ENCODE results near the gene MARK2. TPM values are rescaled to one million over a fixed set of nuclear protein-coding genes. Genes with fewer than 3 reads are reported as not detected.
A peak's percentile ranks its signal among the peaks of the same experiment; 100 is the strongest.

Gene MARK2
- total RNA-seq, 2 experiments from 2014 or later, result 18.4 to 21.0 TPM

GRCh38 chr11:63849691-63850090 lies 10.8 kb downstream of the MARK2 start:
- DNase-seq, result no peak
- ATAC-seq (ENCODE audit: poor library complexity), result no peak
- Mint-ChIP-seq H3K4me1 (ENCODE audit: low read depth) (peaks cover 77% of the 10 kb centered on the region), H3K9me3 (no peaks in the 10 kb centered on the region), H3K27me3 (no peaks in the 10 kb centered on the region), H3K27ac (peak overlapping the region; percentile 81), H3K4me3 (peak overlapping the region; percentile 67), H3K36me3 (ENCODE audit: low read depth) (peaks cover 73% of the 10 kb centered on the region)
- no peaks in the 10 kb centered on the region for H3K27me3 ChIP-seq (ENCODE audit: control insufficient read depth in 1 of 2, insufficient read depth in 2 of 2, low read length in 2 of 2)
- H3K9me3 ChIP-seq (ENCODE audit: control insufficient read depth in 1 of 2, insufficient read depth in 1 of 2, low read length in 2 of 2), result no peaks in the 10 kb centered on the region
- CTCF ChIA-PET, result no interaction called here
- H3K4me1 ChIP-seq (ENCODE audit: insufficient read depth, low read length), result peaks cover 62% of the 10 kb centered on the region
- intact Hi-C loops (cut with DNase I, micrococcal nuclease), result no loop called here
- H3K4me3 ChIP-seq (ENCODE audit: low read length), result no peak overlapping the region
- no peak overlapping the region for H3K27ac ChIP-seq (ENCODE audit: low read depth in 1 of 2, low read length in 2 of 2)
- TF ChIP-seq, protein P1, sequence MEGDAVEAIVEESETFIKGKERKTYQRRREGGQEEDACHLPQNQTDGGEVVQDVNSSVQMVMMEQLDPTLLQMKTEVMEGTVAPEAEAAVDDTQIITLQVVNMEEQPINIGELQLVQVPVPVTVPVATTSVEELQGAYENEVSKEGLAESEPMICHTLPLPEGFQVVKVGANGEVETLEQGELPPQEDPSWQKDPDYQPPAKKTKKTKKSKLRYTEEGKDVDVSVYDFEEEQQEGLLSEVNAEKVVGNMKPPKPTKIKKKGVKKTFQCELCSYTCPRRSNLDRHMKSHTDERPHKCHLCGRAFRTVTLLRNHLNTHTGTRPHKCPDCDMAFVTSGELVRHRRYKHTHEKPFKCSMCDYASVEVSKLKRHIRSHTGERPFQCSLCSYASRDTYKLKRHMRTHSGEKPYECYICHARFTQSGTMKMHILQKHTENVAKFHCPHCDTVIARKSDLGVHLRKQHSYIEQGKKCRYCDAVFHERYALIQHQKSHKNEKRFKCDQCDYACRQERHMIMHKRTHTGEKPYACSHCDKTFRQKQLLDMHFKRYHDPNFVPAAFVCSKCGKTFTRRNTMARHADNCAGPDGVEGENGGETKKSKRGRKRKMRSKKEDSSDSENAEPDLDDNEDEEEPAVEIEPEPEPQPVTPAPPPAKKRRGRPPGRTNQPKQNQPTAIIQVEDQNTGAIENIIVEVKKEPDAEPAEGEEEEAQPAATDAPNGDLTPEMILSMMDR (IDR thresholded peaks at IDR 0.05), result no peak
- H3K36me3 ChIP-seq (ENCODE audit: insufficient read depth, low read length), result peaks cover 21% of the 10 kb centered on the region
- POLR2A ChIA-PET, result interaction anchor here (0.8 kb wide), 1 partner anchor 20 kb away, joined by 3 read pairs; no protein-coding TSS in a partner anchor

DNA sequence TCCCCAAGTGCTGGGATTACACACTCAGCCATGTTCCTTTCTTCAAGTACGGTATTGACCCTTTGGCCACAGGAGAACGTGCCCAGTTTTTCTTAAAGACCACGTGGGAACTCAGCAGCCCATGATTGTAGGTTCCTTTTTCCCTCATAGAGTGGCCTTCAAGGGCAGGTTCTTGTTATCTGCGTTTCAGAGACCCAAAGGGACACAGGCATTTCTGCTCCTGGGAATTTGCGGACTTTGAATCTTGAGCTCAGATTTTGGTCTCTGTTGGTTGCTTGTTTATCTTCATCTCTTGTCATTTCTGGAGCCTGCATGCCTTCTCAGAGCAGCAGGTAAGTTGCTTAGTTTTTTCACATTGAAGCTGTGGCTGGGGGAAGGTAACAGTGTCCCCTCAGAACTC lies 12.0 kb downstream of the MARK2 start:
- Mint-ChIP-seq H3K4me1 (ENCODE audit: low read depth) (peaks cover 75% of the 10 kb centered on the region), H3K27me3 (no peaks in the 10 kb centered on the region), H3K9me3 (no peaks in the 10 kb centered on the region), H3K36me3 (ENCODE audit: low read depth) (peaks cover 69% of the 10 kb centered on the region), H3K27ac (peak overlapping the region; percentile 81), H3K4me3 (no peak overlapping the region)
- DNase-seq (no peak), ATAC-seq (ENCODE audit: poor library complexity) (no peak)
- peaks cover 57% of the 10 kb centered on the region for H3K4me1 ChIP-seq (ENCODE audit: insufficient read depth, low read length)
- H3K4me3 ChIP-seq (ENCODE audit: low read length), result peak overlapping the region; percentile 4
- no peaks in the 10 kb centered on the region for H3K27me3 ChIP-seq (ENCODE audit: control insufficient read depth in 1 of 2, insufficient read depth in 2 of 2, low read length in 2 of 2)
- H3K9me3 ChIP-seq (ENCODE audit: control insufficient read depth in 1 of 2, insufficient read depth in 1 of 2, low read length in 2 of 2), result no peaks in the 10 kb centered on the region
- TF ChIP-seq, protein P1 (IDR thresholded peaks at IDR 0.05), result no peak
- H3K27ac ChIP-seq (ENCODE audit: low read depth in 1 of 2, low read length in 2 of 2), result peak overlapping the region; percentile 25 to 50
- CTCF ChIA-PET, result interaction anchor here (1.1 kb wide), 1 partner anchor 36 kb away, joined by 3 read pairs; no protein-coding TSS in a partner anchor
- H3K36me3 ChIP-seq (ENCODE audit: insufficient read depth, low read length), result peaks cover 16% of the 10 kb centered on the region
- POLR2A ChIA-PET, result interaction anchor here (0.7 to 1.0 kb wide), 4 partner anchors 11 to 558 kb away, joined by 3 to 7 read pairs (median 3); partner anchors contain the start of gene MARK2
- intact Hi-C loops (cut with DNase I, micrococcal nuclease), result no loop called here

DNA sequence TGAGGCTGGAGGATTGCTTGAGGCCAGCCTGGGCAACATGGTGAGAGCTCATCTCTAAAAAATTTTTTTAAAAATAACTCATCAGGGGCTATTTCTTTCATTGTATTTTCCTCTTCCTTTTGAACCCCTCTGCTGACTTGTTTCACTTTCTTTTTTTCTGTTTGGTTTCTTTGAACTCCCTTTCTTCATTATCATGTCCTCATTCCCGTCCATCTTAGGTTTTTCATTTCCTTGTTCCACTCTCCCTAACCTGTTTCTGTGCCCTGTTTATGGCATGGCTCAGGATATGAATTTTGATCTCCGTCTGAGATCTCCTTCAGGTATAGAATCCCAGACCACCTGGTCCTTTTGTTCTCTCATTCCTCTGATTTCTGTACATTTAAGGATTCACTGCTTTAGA lies 12.5 kb downstream of the MARK2 start:
- Mint-ChIP-seq H3K27me3 (no peaks in the 10 kb centered on the region), H3K9me3 (no peaks in the 10 kb centered on the region), H3K4me1 (ENCODE audit: low read depth) (peaks cover 76% of the 10 kb centered on the region), H3K27ac (peak overlapping the region; percentile 81), H3K4me3 (peak overlapping the region; percentile 63), H3K36me3 (ENCODE audit: low read depth) (peaks cover 66% of the 10 kb centered on the region)
- H3K4me3 ChIP-seq (ENCODE audit: low read length), result peak overlapping the region; percentile 4
- peak in 1 of 14 experiments; percentile 59 for DNase-seq
- ChIA-PET POLR2A (interaction anchor here (0.7 to 1.0 kb wide), 4 partner anchors 11 to 559 kb away, joined by 3 to 7 read pairs (median 3); partner anchors contain the start of gene MARK2), CTCF (no interaction called here)
- peaks cover 61% of the 10 kb centered on the region for H3K4me1 ChIP-seq (ENCODE audit: insufficient read depth, low read length)
- H3K36me3 ChIP-seq (ENCODE audit: insufficient read depth, low read length), result peaks cover 15% of the 10 kb centered on the region
- ATAC-seq (ENCODE audit: poor library complexity), result no peak
- TF ChIP-seq, protein P1 (IDR thresholded peaks at IDR 0.05), result no peak
- H3K9me3 ChIP-seq (ENCODE audit: control insufficient read depth in 1 of 2, insufficient read depth in 1 of 2, low read length in 2 of 2), result no peaks in the 10 kb centered on the region
- intact Hi-C loops (cut with DNase I, micrococcal nuclease), result no loop called here
- peak overlapping the region; percentile 25 to 50 for H3K27ac ChIP-seq (ENCODE audit: low read depth in 1 of 2, low read length in 2 of 2)
- H3K27me3 ChIP-seq (ENCODE audit: control insufficient read depth in 1 of 2, insufficient read depth in 2 of 2, low read length in 2 of 2), result no peaks in the 10 kb centered on the region

All from CD4-positive, alpha-beta T cell (primary cell).